Panc1 (cell line): ENCODE results near the gene MNX1.

ENCODE experiments used
- CTCF ChIP-seq: fragments of 450-650 bp; IDR thresholded peaks from 2 replicates; pipeline ENCODE4 v1.5.1; 2017; ENCODE audit warnings: mild to moderate bottlenecking
- POLR2AphosphoS5 ChIP-seq: IDR thresholded peaks from 2 replicates; pipeline ENCODE4 v1.6.1; 2012; ENCODE audit warnings: mild to moderate bottlenecking, low read depth, low read length, moderate library complexity
- SIN3A ChIP-seq: IDR thresholded peaks from 2 replicates; pipeline ENCODE4 v1.6.1; 2012; ENCODE audit warnings: low read depth, mild to moderate bottlenecking, low read length, moderate library complexity, borderline replicate concordance; ENCODE audit not compliant: insufficient read depth
- TCF7L2 ChIP-seq: IDR thresholded peaks from 2 replicates; pipeline ENCODE4 v1.6.1; 2011; ENCODE audit warnings: mild to moderate bottlenecking, low read depth, low read length, inconsistent platforms
- TF ChIP-seq, protein P1 (sequence below), 2 experiments: IDR thresholded peaks; 2 replicates each; pipeline ENCODE4 v1.6.1; 2011 to 2012; ENCODE audit warnings: low read depth in 2 of 2, control low read depth in 1 of 2, low read length in 1 of 2, mild to moderate bottlenecking in 1 of 2, moderate library complexity in 1 of 2; ENCODE audit not compliant: insufficient read depth in 1 of 2

DNA sequence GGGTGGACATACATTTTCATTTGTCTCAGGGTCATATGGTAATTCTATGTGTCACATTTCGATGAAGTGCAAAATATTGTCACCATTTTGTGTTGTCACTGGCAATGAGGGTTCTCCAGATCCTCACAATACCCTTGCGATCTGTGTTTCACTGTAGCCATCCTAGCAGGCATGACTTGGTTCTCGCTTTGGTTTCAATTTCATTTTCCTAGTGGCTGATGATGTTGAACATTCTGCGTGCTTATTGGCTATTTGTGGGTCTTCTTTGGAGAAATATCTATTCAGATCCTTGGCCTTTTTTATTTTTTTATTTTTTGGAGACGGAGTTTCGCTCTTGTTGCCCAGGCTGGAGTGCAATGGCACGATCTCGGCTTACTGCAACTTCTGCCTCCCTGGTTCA is 24.8 kb upstream of the MNX1 start:
- TF ChIP-seq CTCF (no peak), POLR2AphosphoS5 (no peak), TCF7L2 (no peak), SIN3A (no peak)
- TF ChIP-seq, protein P1, sequence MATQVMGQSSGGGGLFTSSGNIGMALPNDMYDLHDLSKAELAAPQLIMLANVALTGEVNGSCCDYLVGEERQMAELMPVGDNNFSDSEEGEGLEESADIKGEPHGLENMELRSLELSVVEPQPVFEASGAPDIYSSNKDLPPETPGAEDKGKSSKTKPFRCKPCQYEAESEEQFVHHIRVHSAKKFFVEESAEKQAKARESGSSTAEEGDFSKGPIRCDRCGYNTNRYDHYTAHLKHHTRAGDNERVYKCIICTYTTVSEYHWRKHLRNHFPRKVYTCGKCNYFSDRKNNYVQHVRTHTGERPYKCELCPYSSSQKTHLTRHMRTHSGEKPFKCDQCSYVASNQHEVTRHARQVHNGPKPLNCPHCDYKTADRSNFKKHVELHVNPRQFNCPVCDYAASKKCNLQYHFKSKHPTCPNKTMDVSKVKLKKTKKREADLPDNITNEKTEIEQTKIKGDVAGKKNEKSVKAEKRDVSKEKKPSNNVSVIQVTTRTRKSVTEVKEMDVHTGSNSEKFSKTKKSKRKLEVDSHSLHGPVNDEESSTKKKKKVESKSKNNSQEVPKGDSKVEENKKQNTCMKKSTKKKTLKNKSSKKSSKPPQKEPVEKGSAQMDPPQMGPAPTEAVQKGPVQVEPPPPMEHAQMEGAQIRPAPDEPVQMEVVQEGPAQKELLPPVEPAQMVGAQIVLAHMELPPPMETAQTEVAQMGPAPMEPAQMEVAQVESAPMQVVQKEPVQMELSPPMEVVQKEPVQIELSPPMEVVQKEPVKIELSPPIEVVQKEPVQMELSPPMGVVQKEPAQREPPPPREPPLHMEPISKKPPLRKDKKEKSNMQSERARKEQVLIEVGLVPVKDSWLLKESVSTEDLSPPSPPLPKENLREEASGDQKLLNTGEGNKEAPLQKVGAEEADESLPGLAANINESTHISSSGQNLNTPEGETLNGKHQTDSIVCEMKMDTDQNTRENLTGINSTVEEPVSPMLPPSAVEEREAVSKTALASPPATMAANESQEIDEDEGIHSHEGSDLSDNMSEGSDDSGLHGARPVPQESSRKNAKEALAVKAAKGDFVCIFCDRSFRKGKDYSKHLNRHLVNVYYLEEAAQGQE (IDR thresholded peaks at IDR 0.05; ENCODE audit: insufficient read depth in 1 of 2, low read depth in 2 of 2, low read length in 1 of 2): no peak
